ENCODE data around the gene MAP3K10.

The MAP3K10 gene

DNA sequence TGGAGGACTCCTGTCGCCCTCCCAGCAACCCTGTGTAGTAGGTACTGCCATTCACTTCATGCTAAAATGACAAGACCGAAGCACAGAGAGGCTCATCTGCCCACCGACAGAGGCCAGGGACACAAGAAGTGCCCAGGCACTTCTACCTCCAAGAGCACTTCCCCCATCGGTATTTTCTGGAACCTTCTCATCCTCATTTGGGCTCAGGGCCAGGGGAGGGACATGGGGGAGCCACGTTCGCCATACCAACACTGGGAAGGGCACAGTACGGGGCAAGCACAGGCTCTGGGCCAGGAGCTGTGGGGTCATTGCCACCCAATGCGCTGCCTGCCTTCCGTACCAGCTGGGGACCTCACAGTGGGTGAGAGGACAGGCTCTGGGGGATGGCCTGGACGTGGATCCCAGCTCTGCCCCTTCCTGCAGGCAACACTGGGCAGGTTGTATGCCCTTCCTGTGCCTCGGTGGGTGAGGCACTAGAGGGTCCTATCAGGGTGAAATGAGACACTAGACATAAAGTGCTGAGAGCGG, 56.6 kb downstream of the MAP3K10 start:
- no peak for DNase-seq (ENCODE audit: low read depth in 4 of 4, low spot score in 1 of 4)

DNA sequence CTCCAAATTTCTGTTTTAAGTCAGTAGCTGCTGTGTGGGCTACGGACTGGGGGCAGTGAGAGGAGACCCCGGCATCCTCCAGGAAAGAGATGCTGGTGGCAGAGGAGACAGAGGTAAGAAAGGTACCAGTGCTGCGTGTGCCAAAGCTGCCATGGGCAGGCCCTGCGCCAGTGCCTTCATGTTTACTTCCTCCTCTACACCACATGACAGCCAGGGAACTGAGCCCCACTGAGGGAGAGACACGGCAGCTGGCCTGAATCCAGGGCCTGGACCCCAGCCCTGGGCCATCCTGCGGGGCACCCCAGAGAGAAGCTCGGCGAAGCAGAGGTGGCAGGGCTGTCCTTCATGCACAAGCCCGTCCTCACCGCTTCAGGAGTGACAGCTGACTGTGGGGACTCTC, 58.0 kb downstream of the MAP3K10 start:
- no peak for DNase-seq (ENCODE audit: low read depth in 4 of 4, low spot score in 1 of 4)

- no peak for DNase-seq (ENCODE audit: low read depth in 4 of 4, low spot score in 1 of 4)
These were observed 58.6 kb downstream of the MAP3K10 start for GRCh38 chr19:40249781-40250180.

DNA sequence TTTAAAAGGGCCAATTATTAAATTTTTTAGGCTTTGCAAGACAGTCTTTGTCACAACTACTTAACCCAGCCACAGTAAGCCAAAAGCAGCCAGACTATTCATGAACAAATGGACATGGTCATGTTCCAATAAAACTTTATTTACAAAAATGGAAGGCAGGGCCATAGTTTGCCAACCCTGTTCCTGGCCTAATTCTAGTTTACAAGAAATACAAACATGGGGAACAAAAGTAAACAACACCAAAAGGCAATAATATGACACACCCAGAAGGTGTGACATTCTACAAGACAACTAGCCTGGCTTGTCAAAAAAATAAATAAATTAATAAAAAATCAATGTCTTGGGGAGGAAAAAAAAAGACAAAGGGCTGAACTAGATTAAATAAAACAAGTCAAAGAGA, 60.0 kb downstream of the MAP3K10 start:
- no peak for DNase-seq (ENCODE audit: low read depth in 4 of 4, low spot score in 1 of 4)

DNA sequence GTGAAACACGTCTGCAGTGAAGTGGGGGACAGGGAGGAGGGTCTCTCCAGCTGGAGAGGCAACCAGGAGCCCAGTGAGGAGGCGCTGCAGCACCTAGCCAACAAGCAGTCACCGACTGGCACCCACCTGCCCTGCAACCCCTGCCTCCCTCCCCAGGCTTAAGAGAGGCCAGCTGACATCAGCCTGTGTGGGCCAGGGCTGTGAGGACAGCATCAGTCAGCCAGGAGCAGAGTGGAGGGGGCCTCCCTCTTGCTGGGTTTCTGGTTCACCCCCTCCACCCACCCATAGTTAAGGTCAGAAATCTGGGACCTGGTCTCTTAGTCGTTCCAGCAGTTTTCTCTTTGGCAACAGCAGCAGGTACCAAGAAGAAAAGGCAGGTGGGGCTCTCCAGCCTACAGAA, 60.8 kb downstream of the MAP3K10 start:
- DNase-seq (ENCODE audit: low read depth in 4 of 4, low spot score in 1 of 4) = no peak

GRCh38 chr19:40252395-40252794, 61.2 kb downstream of the MAP3K10 start:
- no peak for DNase-seq (ENCODE audit: low read depth in 4 of 4, low spot score in 1 of 4)

GRCh38 chr19:40253611-40254092, 62.4 kb downstream of the MAP3K10 start:
- DNase-seq (ENCODE audit: low read depth in 4 of 4, low spot score in 1 of 4) = no peak

GRCh38 chr19:40254714-40255418, 63.6 kb downstream of the MAP3K10 start:
- no peak for DNase-seq (ENCODE audit: low read depth in 4 of 4, low spot score in 1 of 4)

- DNase-seq (ENCODE audit: low read depth in 4 of 4, low spot score in 1 of 4) = no peak
These were observed 64.5 kb downstream of the MAP3K10 start for GRCh38 chr19:40255619-40256166.

DNA sequence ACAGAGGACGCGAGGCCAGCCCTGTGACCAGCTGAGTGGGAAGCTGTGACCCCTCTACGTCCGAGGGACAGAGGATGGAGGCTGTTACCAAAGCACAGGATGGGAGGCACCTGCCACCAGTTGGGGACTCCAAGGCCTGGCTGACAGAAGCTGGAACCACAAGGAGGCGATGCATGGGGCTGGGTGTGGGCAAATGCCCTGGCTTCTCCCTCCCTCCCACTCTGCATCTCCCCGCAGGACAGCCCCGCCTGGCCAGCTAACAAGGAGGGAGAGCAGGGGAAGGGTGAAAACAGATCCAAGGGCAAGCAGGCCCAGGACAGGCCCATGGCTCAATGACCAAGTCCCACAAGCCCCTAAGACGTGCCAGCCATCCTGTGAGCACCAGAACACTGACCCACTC, 65.3 kb downstream of the MAP3K10 start:
- DNase-seq (ENCODE audit: low read depth in 4 of 4, low spot score in 1 of 4) = no peak

GRCh38 chr19:40257096-40257517, 65.9 kb downstream of the MAP3K10 start:
- DNase-seq (ENCODE audit: low read depth in 4 of 4, low spot score in 1 of 4) = no peak

- DNase-seq (ENCODE audit: low read depth in 4 of 4, low spot score in 1 of 4) = no peak
These were observed 70.4 kb downstream of the MAP3K10 start for GRCh38 chr19:40261631-40262030.

DNA sequence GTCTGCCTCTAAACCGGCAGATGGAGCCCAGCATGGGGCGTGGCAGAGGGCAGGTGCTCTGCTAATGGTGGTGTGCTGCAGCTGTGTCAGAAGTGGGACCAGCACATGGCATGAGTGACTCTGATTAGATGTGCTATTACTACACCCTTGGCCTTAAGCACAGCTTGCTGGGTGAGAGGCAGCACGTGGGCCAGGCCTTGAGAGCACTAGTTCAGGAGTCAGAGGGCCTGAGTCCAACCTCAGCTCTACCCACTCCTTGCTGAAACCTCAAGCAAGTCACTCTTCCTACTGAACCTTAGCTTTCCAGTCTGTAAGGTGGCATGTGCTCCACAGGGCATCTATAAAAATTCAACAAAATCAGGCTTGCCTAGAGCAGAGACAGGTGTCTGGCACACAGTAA, 71.2 kb downstream of the MAP3K10 start:
- no peak for DNase-seq (ENCODE audit: low read depth in 4 of 4, low spot score in 1 of 4)

GRCh38 chr19:40263440-40264313, 72.5 kb downstream of the MAP3K10 start:
- no peak for DNase-seq (ENCODE audit: low read depth in 4 of 4, low spot score in 1 of 4)

- no peak for DNase-seq (ENCODE audit: low read depth in 4 of 4, low spot score in 1 of 4)
These were observed 73.3 kb downstream of the MAP3K10 start for GRCh38 chr19:40264314-40265054.

Measured in stimulated activated CD4-positive, alpha-beta T cell treated with anti-CD3 and anti-CD28 coated beads, Interleukin-1b, Interleukin-23, amount 100 ng/mL, for 24 hours (primary cell).